Vagina (tissue), 2 donors: ENCODE data around the gene REX1BD. TPM values are rescaled to one million over a fixed set of nuclear protein-coding genes. Genes with fewer than 3 reads are reported as not detected.
"Not testable (repeated sequence)": the region's sequence is repeated elsewhere in the genome, so short reads cannot be mapped to it uniquely, and the experiment has no call there.

Experiments
- DNase-seq, 2 donors: peaks; one replicate each; pipeline ENCODE4 v3.0.0-alpha.2; 2017; ENCODE audit errors: extremely low spot score in 2 of 2
- H3K27ac ChIP-seq: fragments of 200-600 bp; sonication (generic); one replicate; pipeline ENCODE4 v1.5.1; 2019
- H3K27me3 ChIP-seq: fragments of 200-600 bp; sonication (generic); one replicate; pipeline ENCODE4 v1.5.1; 2019
- H3K36me3 ChIP-seq, 2 donors: fragments of 200-600 bp; sonication (generic); one replicate each; pipeline ENCODE4 v1.5.1; 2017 to 2019
- H3K4me1 ChIP-seq: fragments of 200-600 bp; sonication (generic); one replicate; pipeline ENCODE4 v1.5.1; 2019
- H3K4me3 ChIP-seq, 2 donors: fragments of 200-600 bp; sonication (generic); 1 replicate in 1 of 2; 2 replicates in 1 of 2; pipeline ENCODE4 v1.5.1; 2016 to 2019
- H3K9me3 ChIP-seq: fragments of 200-600 bp; sonication (generic); one replicate; pipeline ENCODE4 v1.5.1; 2019
- POLR2A ChIP-seq, 2 donors: fragments of 450-650 bp; IDR thresholded peaks; one replicate each; pipeline ENCODE4 v1.6.1; 2017; ENCODE audit warnings: antibody characterized with exemption in 2 of 2, mild to moderate bottlenecking in 2 of 2, moderate library complexity in 2 of 2
- POLR2AphosphoS5 ChIP-seq, 2 donors: sonication (generic); formaldehyde crosslinking; IDR thresholded peaks; one replicate each; pipeline ENCODE4 v1.9.0; 2017; ENCODE audit warnings: antibody characterized with exemption in 2 of 2, mild to moderate bottlenecking in 2 of 2, low read depth in 1 of 2; ENCODE audit not compliant: insufficient read depth in 1 of 2
- intact Hi-C: fragments of 100-400 bp; cut with DNase I; formaldehyde crosslinking; loops from one replicate; pipeline ENCODE4 v1.15.1; 2023
- total RNA-seq: library from RNA; depleted of rRNA; stranded (reverse); fragments of >200 nt; gene quantifications from one replicate; pipeline ENCODE4 v1.2.3, GENCODE V29; 2016
- TF ChIP-seq, protein P1 (sequence below), 3 experiments: fragments of 450-650 bp in 2 of 3; fragments of 200-600 bp in 1 of 3; sonication (generic) in 1 of 3; IDR thresholded peaks; one replicate each; pipeline ENCODE4 v1.5.1; 2017 to 2019; ENCODE audit warnings: antibody characterized with exemption in 3 of 3, mild to moderate bottlenecking in 2 of 3, moderate library complexity in 2 of 3

Gene REX1BD
- total RNA-seq, 1 donor from 2014 or later, result 124 TPM

DNA sequence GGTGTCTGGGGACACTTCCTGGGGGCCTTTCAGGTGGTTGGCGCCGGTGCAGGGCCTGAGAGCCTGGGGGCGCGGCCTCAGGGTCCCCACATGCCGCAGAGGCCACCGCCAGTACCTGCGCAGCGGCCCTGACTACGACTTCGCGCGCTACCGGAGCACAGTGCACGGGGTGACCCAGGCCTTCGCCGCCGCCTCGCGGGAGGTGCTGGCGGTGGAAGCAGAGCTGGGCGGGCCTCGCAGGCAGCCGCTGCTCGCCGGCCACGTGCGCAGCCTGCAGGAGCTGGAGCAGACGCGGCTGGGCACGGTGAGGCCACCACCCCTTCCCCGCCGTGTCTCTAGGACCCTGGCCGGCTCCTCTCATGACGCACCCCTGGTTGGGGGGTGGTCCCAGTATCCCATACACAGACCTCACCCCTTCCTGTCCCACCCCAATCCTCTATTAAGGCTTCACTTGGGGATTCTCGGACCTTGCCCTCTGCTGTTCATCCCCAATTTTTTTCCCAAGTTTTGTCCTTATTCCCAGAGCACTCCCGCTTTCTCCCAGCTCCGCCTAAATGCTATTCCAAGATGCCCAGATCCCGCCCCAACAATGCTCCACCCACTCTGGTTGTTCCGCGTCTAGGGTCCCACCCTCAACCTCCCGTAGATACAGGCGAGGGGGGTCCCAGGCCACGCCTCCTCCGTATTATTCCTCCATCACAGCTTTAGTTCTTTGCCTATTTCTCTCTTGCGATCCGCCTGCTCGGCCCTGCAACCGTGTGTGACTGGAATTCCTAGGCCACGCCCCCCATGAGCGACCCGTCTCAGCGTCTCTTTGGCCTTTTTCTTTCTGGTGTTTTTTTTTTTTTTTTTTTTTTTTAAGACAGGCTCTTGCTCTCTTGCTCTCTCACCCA, 1.0 kb downstream of the REX1BD start:
- H3K27me3 ChIP-seq, result no peaks in the 10 kb centered on the region
- no peaks in the 10 kb centered on the region for H3K9me3 ChIP-seq
- TF ChIP-seq, protein P1, sequence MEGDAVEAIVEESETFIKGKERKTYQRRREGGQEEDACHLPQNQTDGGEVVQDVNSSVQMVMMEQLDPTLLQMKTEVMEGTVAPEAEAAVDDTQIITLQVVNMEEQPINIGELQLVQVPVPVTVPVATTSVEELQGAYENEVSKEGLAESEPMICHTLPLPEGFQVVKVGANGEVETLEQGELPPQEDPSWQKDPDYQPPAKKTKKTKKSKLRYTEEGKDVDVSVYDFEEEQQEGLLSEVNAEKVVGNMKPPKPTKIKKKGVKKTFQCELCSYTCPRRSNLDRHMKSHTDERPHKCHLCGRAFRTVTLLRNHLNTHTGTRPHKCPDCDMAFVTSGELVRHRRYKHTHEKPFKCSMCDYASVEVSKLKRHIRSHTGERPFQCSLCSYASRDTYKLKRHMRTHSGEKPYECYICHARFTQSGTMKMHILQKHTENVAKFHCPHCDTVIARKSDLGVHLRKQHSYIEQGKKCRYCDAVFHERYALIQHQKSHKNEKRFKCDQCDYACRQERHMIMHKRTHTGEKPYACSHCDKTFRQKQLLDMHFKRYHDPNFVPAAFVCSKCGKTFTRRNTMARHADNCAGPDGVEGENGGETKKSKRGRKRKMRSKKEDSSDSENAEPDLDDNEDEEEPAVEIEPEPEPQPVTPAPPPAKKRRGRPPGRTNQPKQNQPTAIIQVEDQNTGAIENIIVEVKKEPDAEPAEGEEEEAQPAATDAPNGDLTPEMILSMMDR (IDR thresholded peaks at IDR 0.05), result no peak
- TF ChIP-seq POLR2A (IDR thresholded peaks at IDR 0.05) (no peak), POLR2AphosphoS5 (IDR thresholded peaks at IDR 0.05; ENCODE audit: insufficient read depth in 1 of 2, low read depth in 1 of 2) (peak in 1 of 2 donors; percentile 46)
- DNase-seq, result no peak
- intact Hi-C loops, result loop anchor here (5.0 to 10.0 kb wide), 3 partner anchors 85 to 263 kb away; no protein-coding TSS in a partner anchor
- peaks cover 44% of the 10 kb centered on the region for H3K4me1 ChIP-seq
- H3K4me3 ChIP-seq, result peak overlapping the region; percentile 72 to 79
- H3K36me3 ChIP-seq, result peaks cover 0 to 8% of the 10 kb centered on the region in 2 donors
- H3K27ac ChIP-seq, result peak overlapping the region; percentile 88

DNA sequence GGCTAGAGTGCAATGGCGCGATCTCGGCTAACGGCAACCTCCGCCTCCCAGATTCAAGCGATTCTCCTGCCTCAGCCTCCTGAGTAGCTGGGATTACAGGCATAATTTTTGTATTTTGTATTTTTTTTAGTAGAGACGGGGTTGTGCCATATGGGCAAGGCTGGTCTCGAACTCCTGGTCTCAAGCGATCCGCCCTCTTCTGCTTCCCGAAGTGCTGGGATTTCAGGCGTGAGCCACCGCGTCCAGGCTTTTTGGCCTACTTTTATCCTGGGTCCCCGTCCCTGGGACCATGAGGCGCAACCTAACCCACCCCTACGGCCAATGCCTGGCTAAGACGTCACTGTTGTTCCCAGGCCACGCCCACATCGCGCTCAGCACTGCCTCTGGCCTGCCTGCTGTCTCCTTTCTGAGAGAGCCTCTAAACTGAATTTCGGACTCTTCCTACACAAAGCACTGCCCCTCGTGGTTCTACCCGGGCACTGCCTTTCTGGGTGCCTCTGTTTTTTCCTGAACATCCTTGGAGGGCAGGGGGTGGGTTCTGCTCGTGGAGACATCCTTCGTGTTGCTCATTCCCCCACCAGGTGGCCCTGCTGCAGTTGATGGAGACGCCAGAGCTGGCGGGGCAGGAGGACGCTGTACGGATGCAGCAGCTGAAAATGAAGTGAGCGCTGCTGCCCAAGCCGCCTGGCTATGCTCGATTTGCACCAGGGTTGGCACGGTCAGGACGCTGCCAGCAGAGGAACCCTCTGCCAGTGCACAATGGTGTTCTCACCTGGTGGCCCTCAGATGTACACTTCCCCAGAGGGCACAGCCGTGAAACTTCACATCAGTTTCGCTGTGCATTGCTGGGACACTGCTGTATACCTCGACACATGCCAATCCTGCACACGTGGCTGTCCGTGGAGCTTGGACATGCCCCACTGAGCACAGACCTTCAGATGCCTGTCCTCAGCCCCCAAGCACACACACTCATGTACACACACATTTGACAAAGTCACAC, 2.0 kb downstream of the REX1BD start:
- peaks cover 51% of the 10 kb centered on the region for H3K4me1 ChIP-seq
- peaks cover 0 to 8% of the 10 kb centered on the region in 2 donors for H3K36me3 ChIP-seq
- TF ChIP-seq POLR2A (IDR thresholded peaks at IDR 0.05) (no peak), POLR2AphosphoS5 (IDR thresholded peaks at IDR 0.05; ENCODE audit: insufficient read depth in 1 of 2, low read depth in 1 of 2) (peak in 1 of 2 donors; percentile 3)
- TF ChIP-seq, protein P1 (IDR thresholded peaks at IDR 0.05), result no peak
- H3K9me3 ChIP-seq, result no peaks in the 10 kb centered on the region
- H3K27ac ChIP-seq, result peak overlapping the region; percentile 88
- intact Hi-C loops, result loop anchor here (5.0 to 10.0 kb wide), 3 partner anchors 84 to 262 kb away; no protein-coding TSS in a partner anchor
- no peak for DNase-seq
- H3K4me3 ChIP-seq, result peak overlapping the region in 1 of 2 donors; percentile 72
- H3K27me3 ChIP-seq, result no peaks in the 10 kb centered on the region

DNA sequence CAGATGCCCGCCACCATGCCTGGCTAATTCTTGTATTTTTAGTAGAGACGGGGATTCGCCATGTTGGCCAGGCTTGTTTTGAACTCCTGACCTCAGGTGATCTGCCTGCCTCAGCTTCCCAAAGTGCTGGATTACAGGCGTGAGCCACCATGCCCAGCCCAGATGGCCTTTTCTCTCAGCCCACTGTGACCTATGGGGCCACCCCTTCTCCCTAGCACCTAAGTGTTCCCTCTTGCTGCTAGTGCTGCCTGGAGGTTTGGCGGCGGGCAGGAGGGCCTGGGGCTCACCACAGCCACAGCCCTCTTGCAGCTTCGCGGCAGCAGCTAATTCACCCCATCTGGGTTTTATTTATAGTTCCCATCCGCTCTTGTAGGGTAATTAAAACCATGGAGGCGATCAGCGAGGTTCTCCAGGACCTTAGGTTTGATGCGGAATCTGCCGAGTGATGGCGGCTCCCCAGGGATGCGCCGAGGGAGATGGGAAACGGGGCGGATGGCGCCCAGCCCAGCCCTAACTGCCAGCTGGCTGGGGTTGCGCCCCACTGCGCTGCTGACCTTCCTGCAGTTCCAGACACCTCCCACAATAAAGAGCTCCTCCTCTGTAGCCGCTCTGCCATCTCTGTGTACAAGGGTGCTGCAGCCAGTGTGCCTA, 3.3 kb downstream of the REX1BD start:
- intact Hi-C loops, result loop anchor here (5.0 to 10.0 kb wide), 3 partner anchors 83 to 260 kb away; no protein-coding TSS in a partner anchor
- Histone ChIP-seq H3K27ac (peak overlapping the region; percentile 52), H3K36me3 (peaks cover 0 to 8% of the 10 kb centered on the region in 2 donors), H3K4me3 (no peak overlapping the region), H3K27me3 (no peaks in the 10 kb centered on the region), H3K9me3 (no peaks in the 10 kb centered on the region), H3K4me1 (peaks cover 51% of the 10 kb centered on the region)
- DNase-seq, result no peak
- TF ChIP-seq POLR2AphosphoS5 (IDR thresholded peaks at IDR 0.05; ENCODE audit: insufficient read depth in 1 of 2, low read depth in 1 of 2) (peak in 1 of 2 donors; percentile 31), POLR2A (IDR thresholded peaks at IDR 0.05) (no peak)

DNA sequence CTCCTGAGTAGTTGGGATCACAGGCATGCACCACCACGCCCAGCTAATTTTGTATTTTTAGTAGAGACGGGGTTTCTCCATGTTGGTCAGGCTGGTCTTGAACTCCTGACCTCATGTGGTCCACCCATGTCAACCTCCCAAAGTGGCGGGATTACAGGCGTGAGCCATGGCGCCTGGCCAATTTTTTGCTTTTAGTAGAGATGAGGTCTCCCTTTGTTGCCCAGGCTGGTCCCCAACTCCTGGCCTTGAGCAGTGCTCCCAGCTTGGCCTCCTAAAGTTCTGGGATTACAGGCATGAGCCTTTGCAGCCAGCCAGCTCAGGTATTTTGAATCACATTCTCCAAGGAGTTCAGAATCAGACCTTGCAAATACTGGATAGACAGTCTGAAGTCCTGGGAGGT, 4.1 kb downstream of the REX1BD start:
- not testable (repeated sequence) for H3K27ac ChIP-seq, H3K4me3 ChIP-seq, DNase-seq, H3K36me3 ChIP-seq, H3K9me3 ChIP-seq, H3K27me3 ChIP-seq
- H3K4me1 ChIP-seq, result peaks cover 49% of the 10 kb centered on the region
- intact Hi-C loops, result loop anchor here (5.0 to 10.0 kb wide), 3 partner anchors 82 to 260 kb away; no protein-coding TSS in a partner anchor

DNA sequence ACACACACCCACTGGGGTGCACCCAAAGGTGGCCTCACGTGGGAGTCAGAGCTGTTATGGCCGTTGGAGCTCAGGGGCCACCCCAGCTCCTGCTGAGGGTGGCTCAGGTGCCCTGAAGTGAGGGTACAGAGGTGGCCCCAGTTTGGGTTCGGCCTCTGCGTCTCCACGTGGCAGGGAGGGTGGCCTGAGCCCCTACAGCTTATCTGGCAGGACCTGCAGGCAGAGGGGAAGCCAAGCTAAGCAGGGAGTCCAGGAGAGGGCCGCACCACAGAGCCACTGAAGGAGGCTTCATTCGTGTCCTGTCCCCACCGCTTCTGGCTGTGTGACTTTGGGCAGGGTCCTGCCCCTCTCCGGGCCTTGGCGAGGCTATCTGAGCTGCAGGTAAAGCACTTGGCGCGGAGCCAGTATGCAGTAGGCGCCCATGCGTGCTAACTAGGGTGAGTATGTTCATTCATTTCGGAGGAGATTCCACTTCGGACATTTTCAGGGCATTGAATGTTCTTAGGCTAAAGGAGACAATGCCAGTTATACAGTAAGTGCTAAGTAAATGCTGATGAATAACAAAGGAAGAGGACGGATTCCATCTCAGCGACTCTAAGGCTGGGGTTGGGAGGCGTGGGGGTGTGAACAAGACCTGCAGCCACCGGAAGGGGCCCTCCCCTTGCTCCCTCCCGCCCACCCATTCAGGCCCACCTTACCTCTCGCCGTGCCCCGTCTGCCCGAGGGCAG, 4.9 kb downstream of the REX1BD start:
- Histone ChIP-seq H3K36me3 (peaks cover 0 to 8% of the 10 kb centered on the region in 2 donors), H3K27ac (no peak overlapping the region), H3K4me1 (peaks cover 43% of the 10 kb centered on the region), H3K4me3 (peak overlapping the region; percentile 29 to 51), H3K27me3 (no peaks in the 10 kb centered on the region), H3K9me3 (no peaks in the 10 kb centered on the region)
- no peak for TF ChIP-seq POLR2A (IDR thresholded peaks at IDR 0.05)
- TF ChIP-seq, protein P1 (IDR thresholded peaks at IDR 0.05), result no peak
- TF ChIP-seq POLR2AphosphoS5 (IDR thresholded peaks at IDR 0.05; ENCODE audit: insufficient read depth in 1 of 2, low read depth in 1 of 2), result no peak
- intact Hi-C loops, result loop anchor here (5.0 to 10.0 kb wide), 3 partner anchors 81 to 259 kb away; no protein-coding TSS in a partner anchor
- no peak for DNase-seq
